ENCODE results near the gene ACRBP.
A peak's percentile ranks its signal among the peaks of the same experiment; 100 is the strongest.

ACRBP gene

GRCh38 chr12:6650832-6651231, 3.6 kb upstream of the ACRBP start:
- DNase-seq (ENCODE audit: low read depth in 1 of 2, low spot score in 1 of 2): no peak

DNA sequence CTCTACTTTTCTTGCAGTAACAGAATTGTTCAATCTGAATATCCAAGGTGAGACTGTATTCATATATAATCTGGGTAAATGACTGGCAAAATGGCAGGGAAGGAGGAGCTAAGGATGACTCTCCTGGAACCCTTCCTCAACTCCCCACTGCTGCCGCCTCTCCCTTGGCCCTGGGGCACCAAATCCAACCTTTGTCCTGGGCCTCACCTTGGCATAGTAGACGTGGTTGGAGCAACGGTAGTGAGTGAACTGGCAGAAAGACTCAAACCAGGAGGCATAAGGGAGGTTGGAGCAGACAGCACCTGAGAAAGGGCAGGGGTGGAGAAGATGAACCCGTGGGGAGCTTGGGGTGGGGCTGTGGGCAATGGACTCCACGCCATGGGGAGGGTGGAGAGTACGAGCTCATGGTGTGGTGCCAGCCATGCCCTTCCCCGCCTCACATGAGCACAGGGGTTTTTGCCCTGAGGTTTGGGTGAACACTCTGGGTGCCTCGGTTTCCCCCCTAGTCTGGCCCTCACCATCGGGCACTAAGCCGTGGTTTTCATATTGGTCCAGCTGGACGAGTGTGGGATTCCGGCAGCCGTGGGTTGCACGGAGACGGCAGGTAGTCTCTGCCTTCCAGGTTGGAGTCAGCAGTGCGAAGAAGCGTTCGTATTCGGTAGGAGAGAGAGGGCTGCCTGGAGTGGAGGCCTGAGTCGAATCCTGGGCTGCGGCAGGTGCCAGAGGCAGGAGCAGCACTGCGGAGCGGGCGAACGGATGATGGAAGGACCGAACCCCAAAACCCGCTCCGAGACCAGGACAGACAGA, 753 bp downstream of the ACRBP start:
- DNase-seq (ENCODE audit: low read depth in 1 of 2, low spot score in 1 of 2): no peak

- no peak for DNase-seq (ENCODE audit: low read depth in 1 of 2, low spot score in 1 of 2)
These were observed 2.3 kb downstream of the ACRBP start for GRCh38 chr12:6644903-6645302.

GRCh38 chr12:6644257-6644596, 3.0 kb downstream of the ACRBP start:
- DNase-seq (ENCODE audit: low read depth in 1 of 2, low spot score in 1 of 2): no peak

DNA sequence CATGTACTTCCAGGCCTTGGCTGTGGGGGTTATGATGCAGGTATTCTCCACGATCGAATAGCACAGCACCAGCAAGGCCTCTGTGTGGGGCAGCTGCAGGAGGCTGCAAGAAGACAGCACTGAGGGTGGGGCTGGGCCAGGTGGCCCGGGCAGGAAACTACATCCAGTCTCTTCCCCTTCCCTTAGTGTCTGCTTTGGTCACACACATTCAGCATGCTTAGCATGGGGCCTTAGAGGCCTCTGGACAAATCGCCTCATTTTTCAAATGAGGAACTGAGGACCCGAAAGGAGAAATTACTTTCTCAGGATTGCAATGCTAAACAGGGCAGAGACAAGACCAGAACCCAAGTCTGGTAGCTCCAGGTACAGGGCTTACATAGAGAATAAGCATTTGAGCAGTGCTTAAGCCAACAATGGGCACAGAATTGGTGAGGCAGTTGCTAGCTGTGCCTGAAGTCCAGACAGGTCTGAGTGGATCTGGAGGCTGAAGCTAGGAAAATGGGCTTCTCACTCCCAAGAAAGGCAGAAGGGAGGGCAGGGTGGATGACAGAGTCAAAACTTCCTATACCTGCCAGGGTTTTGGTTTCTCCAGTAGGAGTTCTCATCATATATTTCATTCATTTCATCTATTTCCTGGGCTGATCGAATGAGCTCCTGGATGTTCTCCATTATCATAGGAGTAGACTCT, 3.5 kb downstream of the ACRBP start:
- no peak for DNase-seq (ENCODE audit: low read depth in 1 of 2, low spot score in 1 of 2)

GRCh38 chr12:6641131-6641530, 6.1 kb downstream of the ACRBP start:
- DNase-seq (ENCODE audit: low read depth in 1 of 2, low spot score in 1 of 2): no peak

DNA sequence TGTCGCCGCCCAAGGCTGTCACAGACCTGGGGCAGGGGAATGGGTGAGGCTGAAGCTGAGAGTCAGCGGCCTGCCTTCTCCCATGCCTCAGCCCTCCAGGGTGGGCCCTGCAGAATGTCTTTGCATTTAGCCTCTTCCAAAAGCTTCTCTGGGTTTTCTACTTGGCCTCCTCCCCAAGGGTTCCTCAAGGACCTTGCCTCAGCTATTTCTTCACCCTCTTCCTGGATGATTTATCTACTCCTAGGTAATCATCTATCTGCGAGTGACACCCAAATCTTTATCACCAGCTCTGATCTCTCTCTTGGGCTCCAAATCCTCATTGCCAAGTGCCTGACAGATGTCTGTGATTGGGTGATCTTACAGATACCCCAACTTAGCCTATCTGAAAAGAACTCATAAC, 6.7 kb downstream of the ACRBP start:
- DNase-seq (ENCODE audit: low read depth in 1 of 2, low spot score in 1 of 2): no peak

GRCh38 chr12:6639151-6639801, 8.0 kb downstream of the ACRBP start:
- DNase-seq (ENCODE audit: low read depth in 1 of 2, low spot score in 1 of 2): no peak

DNA sequence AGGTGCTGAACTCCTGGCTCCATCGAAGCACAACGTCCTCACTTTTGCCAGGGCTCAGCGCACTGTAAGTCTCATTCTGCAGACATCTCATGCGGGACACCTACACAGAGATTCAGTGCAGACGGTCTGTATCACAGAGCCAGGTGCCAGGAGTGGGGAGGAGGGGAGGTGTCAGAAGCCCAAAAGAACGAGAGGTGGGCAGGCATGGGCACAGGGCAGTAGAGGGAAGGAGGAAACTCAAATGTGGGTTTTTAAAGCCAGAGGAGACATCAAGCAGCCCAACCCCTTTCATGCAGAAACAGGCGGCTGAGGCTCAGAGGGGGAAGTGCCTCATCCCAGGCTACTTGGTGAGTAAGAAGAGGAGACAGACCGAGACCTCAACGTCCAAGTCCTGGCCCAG, 8.9 kb downstream of the ACRBP start:
- no peak for DNase-seq (ENCODE audit: low read depth in 1 of 2, low spot score in 1 of 2)

GRCh38 chr12:6635856-6636531, 11.2 kb downstream of the ACRBP start, which contains the start of gene LPAR5:
Gene LPAR5 (minus strand): TSS chr12:6635959. CDS start chr12:6621248, 14,711 bp downstream.
- DNase-seq (ENCODE audit: low read depth in 1 of 2, low spot score in 1 of 2): no peak

DNA sequence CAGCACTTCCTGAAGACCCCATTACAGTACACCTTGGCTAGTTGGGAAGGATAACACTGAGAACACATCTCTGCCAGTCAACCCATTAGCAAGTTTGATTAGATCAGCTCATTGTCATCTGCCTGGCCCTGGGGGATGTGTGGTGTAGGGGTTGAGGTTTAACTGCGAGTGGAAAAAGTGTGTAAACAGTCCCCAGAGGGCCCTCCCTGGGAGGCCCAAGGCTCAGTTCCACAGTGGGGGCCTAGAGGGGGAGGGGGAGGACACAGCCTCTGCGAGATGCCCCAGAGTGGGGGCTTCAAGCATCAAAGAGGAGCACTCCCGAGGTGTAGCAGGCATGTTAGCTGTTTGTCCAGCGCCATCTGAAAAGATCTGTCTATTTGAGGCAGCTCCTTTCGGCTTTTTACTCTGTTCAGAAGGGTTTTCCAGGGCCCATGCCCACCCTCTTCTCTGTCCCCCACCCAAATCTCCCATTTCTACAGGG, 11.8 kb downstream of the ACRBP start:
- no peak for DNase-seq (ENCODE audit: low read depth in 1 of 2, low spot score in 1 of 2)

DNA sequence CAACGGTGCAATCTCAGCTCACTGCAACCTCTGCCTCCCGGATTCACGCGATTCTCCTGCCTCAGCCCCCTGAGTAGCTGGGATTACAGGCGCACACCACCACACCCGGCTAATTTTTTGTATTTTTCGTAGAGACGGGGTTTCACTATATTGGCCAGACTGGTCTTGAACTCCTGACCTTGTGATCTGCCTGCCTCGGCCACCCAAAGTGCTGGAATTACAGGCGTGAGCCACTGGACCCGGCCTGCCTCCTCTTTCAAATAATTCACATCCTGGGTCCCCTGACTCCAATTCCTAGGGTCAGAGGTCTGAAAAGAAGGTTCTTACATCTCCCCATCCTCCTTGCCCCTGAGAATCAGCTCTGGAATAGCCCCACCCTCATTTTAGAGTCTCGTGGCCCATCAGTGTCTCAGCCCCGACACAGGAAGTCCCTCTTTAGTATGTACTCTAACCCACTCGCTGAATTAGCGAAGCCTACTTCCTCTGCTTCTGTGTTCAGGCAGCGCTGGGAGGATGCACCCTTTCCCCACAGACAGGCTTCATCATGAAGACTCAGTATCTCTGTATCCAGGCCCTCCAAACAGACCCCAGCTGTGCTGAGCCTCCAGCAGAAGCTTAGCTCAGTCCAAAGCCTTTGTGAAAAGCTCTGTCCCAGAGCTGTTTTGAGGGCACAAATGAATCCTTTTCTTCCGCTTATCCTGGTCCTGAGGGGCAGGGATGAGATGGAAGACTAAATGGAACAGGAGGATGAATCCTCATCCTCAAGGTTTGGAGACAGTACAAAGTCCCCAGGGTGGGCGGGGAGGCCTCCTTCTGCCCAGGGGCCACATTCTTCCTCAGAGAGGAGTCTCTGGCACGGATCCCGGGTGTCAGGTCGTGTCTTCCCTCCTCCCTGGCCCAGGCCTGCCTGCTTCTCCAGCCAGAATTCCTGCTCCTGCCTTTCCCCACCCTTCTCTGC, 14.9 kb downstream of the ACRBP start:
- DNase-seq (ENCODE audit: low read depth in 1 of 2, low spot score in 1 of 2): peak in 1 of 2 donors; percentile 25

DNA sequence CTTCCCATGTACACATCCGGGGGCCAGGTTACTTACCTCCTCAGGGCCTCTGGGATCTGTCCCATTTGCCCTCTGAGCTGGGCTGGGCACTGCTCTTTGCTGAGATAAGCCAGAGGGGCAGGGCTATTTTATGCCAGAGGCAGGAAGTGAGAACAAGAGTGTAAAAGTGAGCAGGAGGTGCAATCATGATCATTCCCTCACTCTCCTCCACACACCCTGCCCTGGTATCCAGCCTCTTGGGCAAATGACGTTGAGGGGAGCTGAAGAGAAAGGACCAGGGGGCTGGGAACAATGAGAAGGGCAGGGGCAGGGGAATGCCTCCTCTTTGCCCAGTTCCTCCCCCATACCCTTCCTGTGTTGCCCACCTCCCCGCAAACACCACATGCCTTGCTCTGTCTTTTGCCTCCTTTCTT, 15.7 kb downstream of the ACRBP start:
- DNase-seq (ENCODE audit: low read depth in 1 of 2, low spot score in 1 of 2): no peak

- DNase-seq (ENCODE audit: low read depth in 1 of 2, low spot score in 1 of 2): no peak
These were observed 16.5 kb downstream of the ACRBP start for GRCh38 chr12:6630736-6631135.

DNA sequence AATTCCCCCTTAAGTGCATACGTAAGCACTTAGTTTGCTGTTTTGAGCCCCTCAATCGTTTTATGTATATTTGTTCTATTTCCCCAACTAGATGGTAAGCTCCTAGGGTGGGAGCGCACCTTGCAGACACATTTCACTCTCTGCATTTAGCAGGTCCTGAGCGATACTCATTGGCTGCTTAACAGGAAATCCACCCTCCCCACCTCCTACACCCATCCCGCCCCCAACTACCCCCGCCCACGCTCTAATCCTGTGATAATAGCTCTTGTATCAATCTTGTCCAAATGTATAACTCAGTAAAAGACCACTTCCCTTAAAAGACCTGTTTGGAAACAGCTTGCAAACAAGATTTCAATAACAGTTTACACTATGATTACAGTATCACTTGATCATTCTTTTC, 19.6 kb downstream of the ACRBP start:
- no peak for DNase-seq (ENCODE audit: low read depth in 1 of 2, low spot score in 1 of 2)

DNA sequence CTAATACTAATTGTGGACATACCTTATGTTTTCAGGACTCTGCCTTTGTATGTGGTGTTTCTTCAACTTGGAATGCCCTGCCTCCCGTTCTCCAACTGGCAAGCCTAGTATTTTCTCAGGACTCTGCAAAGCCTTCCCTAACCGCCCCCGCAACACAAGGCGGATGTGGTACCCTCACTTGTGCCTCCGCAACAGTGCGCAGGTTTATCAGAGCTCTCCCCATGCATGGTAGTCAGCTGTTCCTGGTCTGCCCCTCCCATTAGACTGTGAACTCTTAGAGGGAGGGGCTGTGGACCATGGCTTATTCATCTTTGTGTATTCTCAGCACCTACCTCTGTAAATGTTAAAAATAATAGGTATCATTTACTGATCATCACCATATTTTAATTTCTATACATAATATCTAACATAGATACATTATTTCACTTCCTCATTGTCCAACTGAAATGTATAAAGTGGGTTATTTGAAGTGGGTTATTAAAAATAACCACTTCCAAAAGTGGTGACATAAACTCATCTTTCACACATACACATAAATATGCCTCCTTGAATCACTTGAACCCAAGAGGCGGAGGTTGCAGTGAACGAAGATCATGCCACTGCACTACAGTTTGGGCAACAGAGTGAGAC, 20.5 kb downstream of the ACRBP start:
- DNase-seq (ENCODE audit: low read depth in 1 of 2, low spot score in 1 of 2): no peak

GRCh38 chr12:6620885-6621274, 26.4 kb downstream of the ACRBP start:
- no peak for DNase-seq (ENCODE audit: low read depth in 1 of 2, low spot score in 1 of 2)

DNA sequence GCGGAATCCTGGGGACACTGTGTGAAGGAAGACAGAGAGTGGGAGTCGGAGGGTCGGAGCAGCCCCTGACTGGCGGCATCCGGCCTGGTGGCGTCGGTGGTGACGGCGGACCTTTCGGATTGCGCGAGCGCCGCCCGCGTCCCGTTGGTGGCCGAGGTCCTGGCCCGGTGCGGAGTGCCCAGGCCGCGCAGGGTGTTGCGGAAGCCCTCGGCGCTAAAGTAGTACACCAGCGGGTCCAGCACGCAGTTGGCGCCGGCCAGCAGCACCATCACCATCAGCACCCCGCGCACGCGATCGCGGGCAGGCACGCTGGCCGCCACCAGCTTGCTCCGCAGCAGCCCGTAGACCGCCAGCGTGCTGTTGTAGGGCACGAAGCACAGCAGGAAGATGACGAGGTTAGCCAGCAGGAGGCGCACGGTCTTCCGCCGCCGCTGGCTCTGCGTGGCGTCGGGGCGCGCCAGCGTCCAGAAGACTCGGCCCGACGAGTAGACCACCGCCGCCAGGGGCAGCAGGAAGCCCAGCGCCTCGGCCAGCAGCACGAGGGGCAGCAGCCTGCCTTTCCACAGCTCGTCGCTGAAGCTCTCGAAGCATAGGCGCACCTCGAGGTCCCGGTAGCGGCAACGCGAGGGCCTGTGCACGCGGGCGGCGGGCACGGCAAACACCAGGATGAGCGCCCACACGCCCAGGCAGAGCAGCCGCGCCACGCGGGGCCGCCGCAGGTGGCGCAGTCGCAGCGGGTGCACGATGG, 26.9 kb downstream of the ACRBP start:
- DNase-seq (ENCODE audit: low read depth in 1 of 2, low spot score in 1 of 2): peak in 1 of 2 donors; percentile 37

All from activated T-helper 1 cell treated with anti-CD3 and anti-CD28 coated beads, Interleukin-2, amount 50 U/mL, for 16 hours (primary cell).